H1 (cell line): ENCODE data around the gene TXNRD2. TPM values are rescaled to one million over a fixed set of nuclear protein-coding genes. Genes with fewer than 3 reads are reported as not detected.
"Not testable (repeated sequence)": the region's sequence is repeated elsewhere in the genome, so short reads cannot be mapped to it uniquely, and the experiment has no call there.

ENCODE experiments used
- CTCF ChIA-PET: fragments of 300-600 bp; sonication (Branson Sonifier 250); formaldehyde crosslinking; loops from one replicate; lab custom pipeline; 2021; ENCODE audit not compliant: partially characterized antibody; lab: Charles Lee
- POLR2A ChIA-PET: fragments of 300-600 bp; sonication (Branson Sonifier 250); formaldehyde crosslinking; loops from one replicate; lab custom pipeline; 2021; ENCODE audit warnings: inconsistent platforms; ENCODE audit not compliant: partially characterized antibody; lab: Charles Lee
- DNase-seq, 2 experiments: peaks; one replicate each; pipeline versions ENCODE4 v3.0.0 to v3.0.0-alpha.2; 2010 to 2022; ENCODE audit warnings: low spot score in 2 of 2, low read depth in 1 of 2, mixed read lengths in 1 of 2
- FAIRE-seq: peaks from 2 replicates; lab custom pipeline; 2011; peaks lifted over from hg19 to GRCh38; lab: Jason Lieb, UNC
- H2AFZ ChIP-seq: 2 replicates; pipeline ENCODE4 v1.8.1; 2012; ENCODE audit warnings: low read length, inconsistent platforms
- H2AK5ac ChIP-seq: 2 replicates; pipeline ENCODE4 v1.6.1; 2013; ENCODE audit warnings: low read depth, low read length
- H2BK120ac ChIP-seq: replicated peaks from 2 replicates; pipeline ENCODE3; 2013; ENCODE audit warnings: low read depth, low read length, inconsistent platforms
- H2BK12ac ChIP-seq: 2 replicates; pipeline ENCODE4 v1.6.1; 2013; ENCODE audit warnings: low read depth, low read length
- H2BK15ac ChIP-seq: 2 replicates; pipeline ENCODE4 v1.6.1; 2013; ENCODE audit warnings: low read length
- H2BK20ac ChIP-seq: 2 replicates; pipeline ENCODE4 v1.6.1; 2013; ENCODE audit warnings: low read length
- H2BK5ac ChIP-seq: 2 replicates; pipeline ENCODE4 v1.6.1; 2013; ENCODE audit warnings: low read depth, low read length
- H3K14ac ChIP-seq: 2 replicates; pipeline ENCODE4 v1.6.1; 2013; ENCODE audit warnings: inconsistent platforms; ENCODE audit not compliant: insufficient read length
- H3K18ac ChIP-seq: 2 replicates; pipeline ENCODE4 v1.6.1; 2013; ENCODE audit warnings: low read length; ENCODE audit errors: extremely low read depth
- H3K23ac ChIP-seq: 2 replicates; pipeline ENCODE4 v1.6.1; 2013; ENCODE audit warnings: inconsistent platforms; ENCODE audit not compliant: insufficient read length
- H3K23me2 ChIP-seq: 2 replicates; pipeline ENCODE4 v1.6.1; 2013; ENCODE audit warnings: low read depth, low read length
- H3K27ac ChIP-seq: 2 replicates; pipeline ENCODE4 v1.6.1; 2011; ENCODE audit warnings: low read depth, low read length, inconsistent platforms
- H3K27me3 ChIP-seq, 4 experiments: replicated peaks in 1 of 4; 1 replicate in 1 of 4; 2 replicates in 3 of 4; pipeline versions ENCODE4 v1.6.1 to v1.8.1; 2011 to 2013; ENCODE audit warnings: low read length in 3 of 4, mild to moderate bottlenecking in 3 of 4, inconsistent platforms in 2 of 4, mixed read lengths in 2 of 4, moderate library complexity in 1 of 4; ENCODE audit not compliant: control insufficient read depth in 3 of 4, insufficient read depth in 3 of 4; ENCODE audit errors: extremely low read depth in 1 of 4
- H3K36me3 ChIP-seq, 4 experiments: 2 replicates each; pipeline versions ENCODE4 v1.6.1 to v1.8.1; 2011 to 2013; ENCODE audit warnings: mild to moderate bottlenecking in 4 of 4, low read length in 3 of 4, moderate library complexity in 2 of 4, control low read depth in 1 of 4, inconsistent platforms in 1 of 4; ENCODE audit not compliant: insufficient read depth in 4 of 4, control insufficient read depth in 2 of 4
- H3K4ac ChIP-seq: replicated peaks from 2 replicates; pipeline ENCODE3; 2013; ENCODE audit warnings: low read length, low read depth, mixed read lengths, inconsistent platforms; ENCODE audit not compliant: insufficient read length
- H3K4me1 ChIP-seq, 4 experiments: replicated peaks in 1 of 4; 1 replicate in 1 of 4; 2 replicates in 3 of 4; pipeline versions ENCODE4 v1.6.1 to v1.8.1; 2011 to 2013; ENCODE audit warnings: low read length in 3 of 4, inconsistent platforms in 2 of 4, mixed read lengths in 1 of 4; ENCODE audit not compliant: insufficient read depth in 4 of 4, control insufficient read depth in 3 of 4
- H3K4me2 ChIP-seq, 2 experiments: 2 replicates each; pipeline versions ENCODE4 v1.6.1 to v1.8.1; 2011 to 2013; ENCODE audit warnings: low read depth in 2 of 2, low read length in 2 of 2, control low read depth in 1 of 2, inconsistent platforms in 1 of 2, mild to moderate bottlenecking in 1 of 2; ENCODE audit not compliant: insufficient read depth in 1 of 2
- H3K4me3 ChIP-seq, 4 experiments: fragments of 200-600, 300-600 bp in 1 of 4; sonication (generic), shearing (Covaris generic), sonication (Bioruptor Twin) in 1 of 4; 2 replicates each; pipeline versions ENCODE4 v1.5.1 to v1.8.1; 2011 to 2016; ENCODE audit warnings: low read length in 4 of 4, low read depth in 3 of 4, control low read depth in 2 of 4, inconsistent platforms in 2 of 4, mild to moderate bottlenecking in 2 of 4, mixed read lengths in 1 of 4, moderate library complexity in 1 of 4; ENCODE audit not compliant: insufficient read depth in 2 of 4; ENCODE audit errors: extremely low read depth in 1 of 4
- H3K56ac ChIP-seq: replicated peaks from 2 replicates; pipeline ENCODE3; 2013; ENCODE audit warnings: low read depth, mild to moderate bottlenecking, mixed read lengths, low read length, inconsistent platforms; ENCODE audit not compliant: insufficient read length
- H3K79me1 ChIP-seq: 2 replicates; pipeline ENCODE4 v1.6.1; 2013; ENCODE audit warnings: low read depth, low read length, control low read depth
- H3K79me2 ChIP-seq, 2 experiments: 2 replicates each; pipeline versions ENCODE4 v1.6.1 to v1.8.1; 2012 to 2013; ENCODE audit warnings: low read length in 2 of 2, mild to moderate bottlenecking in 2 of 2, inconsistent platforms in 1 of 2; ENCODE audit not compliant: insufficient read depth in 2 of 2, control insufficient read depth in 1 of 2
- H3K9ac ChIP-seq, 4 experiments: replicated peaks in 1 of 4; 1 replicate in 1 of 4; 2 replicates in 3 of 4; pipeline versions ENCODE4 v1.6.1 to v1.8.1; 2011 to 2013; ENCODE audit warnings: low read depth in 3 of 4, low read length in 3 of 4, control low read depth in 2 of 4, mild to moderate bottlenecking in 2 of 4, moderate library complexity in 2 of 4, inconsistent platforms in 1 of 4; ENCODE audit errors: extremely low read depth in 1 of 4
- H3K9me3 ChIP-seq, 2 experiments: 2 replicates each; pipeline versions ENCODE4 v1.6.1 to v1.8.1; 2012 to 2013; ENCODE audit warnings: mild to moderate bottlenecking in 2 of 2, moderate library complexity in 2 of 2, control low read depth in 1 of 2, inconsistent platforms in 1 of 2, low read depth in 1 of 2, low read length in 1 of 2, mixed read lengths in 1 of 2; ENCODE audit not compliant: insufficient read depth in 2 of 2
- H4K20me1 ChIP-seq, 2 experiments: replicated peaks in 1 of 2; 2 replicates each; pipeline versions ENCODE3 to v1.8.1; 2011 to 2013; ENCODE audit warnings: inconsistent platforms in 2 of 2, low read length in 2 of 2, mild to moderate bottlenecking in 1 of 2; ENCODE audit not compliant: insufficient read depth in 2 of 2, control insufficient read depth in 1 of 2
- H4K5ac ChIP-seq: 2 replicates; pipeline ENCODE4 v1.6.1; 2013; ENCODE audit warnings: low read length, low read depth, mixed read lengths, inconsistent platforms; ENCODE audit not compliant: insufficient read length
- H4K8ac ChIP-seq: 2 replicates; pipeline ENCODE4 v1.8.0; 2013; ENCODE audit warnings: mild to moderate bottlenecking, moderate library complexity, low read length, inconsistent platforms; ENCODE audit not compliant: insufficient read depth; ENCODE audit errors: extremely low read depth
- H4K91ac ChIP-seq: replicated peaks from 2 replicates; pipeline ENCODE3; 2013; ENCODE audit warnings: low read length, mixed read lengths, inconsistent platforms; ENCODE audit not compliant: insufficient read length
- WGBS, 2 experiments: shearing (Covaris generic) in 1 of 2; methylation state at CpG; one replicate each; pipeline versions ENCODE4 v1.1.6 to v1.1.7; 2013 to 2015; ENCODE audit warnings: low lambda C conversion rate in 2 of 2, mixed read lengths in 2 of 2, inconsistent platforms in 1 of 2, low coverage in 1 of 2, missing lambda C conversion rate in 1 of 2; ENCODE audit not compliant: insufficient replicate concordance in 2 of 2, insufficient coverage in 1 of 2, insufficient read length in 1 of 2; ENCODE audit errors: extremely low coverage in 1 of 2, missing lambda C conversion rate in 1 of 2; 5-methylcytosine and 5-hydroxymethylcytosine counted together
- polyA plus RNA-seq, 7 experiments: library from polyadenylated mRNA; depleted of rRNA in 3 of 7; stranded (reverse) in 5 of 7; unstranded in 2 of 7; fragments of >200 nt in 5 of 7; fragments of 200-250 nt in 2 of 7; gene quantifications; 1 replicate in 5 of 7; 2 replicates in 1 of 7; 4 replicates in 1 of 7; pipeline versions ENCODE4 v1.2.1 to v1.2.3, GENCODE V29; 2011 to 2013; ENCODE audit warnings: missing spikeins in 2 of 7, mixed read lengths in 2 of 7
- total RNA-seq: library from RNA; stranded (reverse); fragmentation: NEBNext Ultra II Directional; extraction: Animal tissue kit (Norgen Biotek cat#: 25700); gene quantifications from 2 replicates; pipeline ENCODE4 v1.2.1, GENCODE V29; 2021

The TXNRD2 gene
- total and polyA plus RNA-seq, 2 of the 8 experiments (the other 6 are each of a cell fraction or from before 2014, with no cell fraction given): 14.8 to 21.9 TPM

DNA sequence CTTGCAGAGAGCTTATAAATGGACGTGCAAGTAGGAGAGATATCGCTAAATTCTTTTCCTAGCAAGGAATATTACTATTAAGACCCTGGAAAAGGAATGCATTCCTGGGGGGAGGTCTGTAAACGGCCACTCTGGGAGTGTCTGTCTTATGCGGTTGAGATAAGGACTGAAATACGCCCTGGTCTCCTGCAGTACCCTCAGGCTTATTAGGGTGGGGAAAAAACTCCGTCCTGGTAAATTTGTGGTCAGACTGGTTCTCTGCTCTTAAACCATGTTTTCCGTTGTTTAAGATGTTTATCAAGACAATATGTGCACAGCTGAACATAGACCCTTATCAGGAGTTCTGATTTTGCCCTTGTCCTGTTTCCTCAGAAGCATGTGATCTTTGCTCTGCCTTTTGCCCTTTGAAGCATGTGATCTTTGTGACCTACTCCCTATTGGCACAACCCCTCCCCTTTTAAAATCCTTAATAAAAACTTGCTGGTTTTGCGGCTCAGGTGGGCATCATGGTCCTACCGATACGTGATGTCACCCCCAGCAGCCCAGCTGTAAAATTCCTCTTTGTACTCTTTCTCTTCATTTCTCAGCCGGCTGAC is 6.4 kb downstream of the TXNRD2 start:
- H3K4me1 ChIP-seq, H3K27ac ChIP-seq, H3K14ac ChIP-seq, H2BK20ac ChIP-seq, H3K27me3 ChIP-seq, H2AK5ac ChIP-seq, H3K36me3 ChIP-seq, H2BK120ac ChIP-seq, H4K91ac ChIP-seq, H4K20me1 ChIP-seq, FAIRE-seq, H3K4me3 ChIP-seq, H2BK12ac ChIP-seq, H3K79me2 ChIP-seq, H3K4me2 ChIP-seq, H3K23me2 ChIP-seq, H4K5ac ChIP-seq, DNase-seq, H4K8ac ChIP-seq, H3K23ac ChIP-seq, H3K56ac ChIP-seq, H3K9me3 ChIP-seq, H3K9ac ChIP-seq, H2BK5ac ChIP-seq, H3K4ac ChIP-seq, POLR2A ChIA-PET, H3K18ac ChIP-seq, H2AFZ ChIP-seq, H2BK15ac ChIP-seq, H3K79me1 ChIP-seq: not testable (repeated sequence)
- WGBS, 2 experiments: 91% methylated on average over 11 of the region's 11 CpGs; no CpG with 5 or more reads in 1 of the 2 experiments
- CTCF ChIA-PET: interaction anchor here (2.5 kb wide), 1 partner anchor 12 kb away, joined by 5 read pairs; no protein-coding TSS in a partner anchor
